Sigmoid colon (tissue), 4 donors: ENCODE results near the gene PICALM.

Source experiments
- POLR2AphosphoS5 ChIP-seq, 4 donors: sonication (generic); formaldehyde crosslinking; IDR thresholded peaks; one replicate each; pipeline ENCODE4 v1.6.1; 2017; ENCODE audit warnings: antibody characterized with exemption in 4 of 4
- TF ChIP-seq, protein P1 (sequence below), 4 experiments: fragments of 450-650 bp in 3 of 4; fragments of 200-600 bp in 1 of 4; IDR thresholded peaks; one replicate each; pipeline ENCODE4 v1.5.1; 2016 to 2019; ENCODE audit warnings: antibody characterized with exemption in 4 of 4, mild to moderate bottlenecking in 3 of 4, moderate library complexity in 2 of 4

DNA sequence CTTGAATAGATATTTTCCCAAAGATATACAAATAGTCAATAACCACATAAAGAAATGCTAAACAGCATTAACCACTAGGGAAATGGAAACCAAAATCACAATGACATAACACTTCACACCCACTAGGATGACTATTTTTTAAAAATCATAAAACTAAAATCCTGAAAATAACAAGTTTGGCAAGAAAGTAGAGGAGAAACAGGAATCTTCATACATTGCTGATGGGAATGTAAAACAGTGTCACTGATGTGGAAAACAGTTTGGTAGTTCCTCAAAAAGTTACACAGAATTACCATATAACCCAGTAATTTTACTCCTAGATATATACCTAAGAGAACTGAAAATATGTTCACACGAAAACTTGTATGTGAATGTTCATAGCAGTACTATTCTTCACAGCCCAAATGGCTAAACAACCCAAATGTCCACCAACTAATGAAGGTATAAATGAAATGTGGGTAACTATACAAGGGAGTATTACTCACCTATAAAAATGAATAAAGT is 12.5 kb downstream of the PICALM start:
- TF ChIP-seq, protein P1, sequence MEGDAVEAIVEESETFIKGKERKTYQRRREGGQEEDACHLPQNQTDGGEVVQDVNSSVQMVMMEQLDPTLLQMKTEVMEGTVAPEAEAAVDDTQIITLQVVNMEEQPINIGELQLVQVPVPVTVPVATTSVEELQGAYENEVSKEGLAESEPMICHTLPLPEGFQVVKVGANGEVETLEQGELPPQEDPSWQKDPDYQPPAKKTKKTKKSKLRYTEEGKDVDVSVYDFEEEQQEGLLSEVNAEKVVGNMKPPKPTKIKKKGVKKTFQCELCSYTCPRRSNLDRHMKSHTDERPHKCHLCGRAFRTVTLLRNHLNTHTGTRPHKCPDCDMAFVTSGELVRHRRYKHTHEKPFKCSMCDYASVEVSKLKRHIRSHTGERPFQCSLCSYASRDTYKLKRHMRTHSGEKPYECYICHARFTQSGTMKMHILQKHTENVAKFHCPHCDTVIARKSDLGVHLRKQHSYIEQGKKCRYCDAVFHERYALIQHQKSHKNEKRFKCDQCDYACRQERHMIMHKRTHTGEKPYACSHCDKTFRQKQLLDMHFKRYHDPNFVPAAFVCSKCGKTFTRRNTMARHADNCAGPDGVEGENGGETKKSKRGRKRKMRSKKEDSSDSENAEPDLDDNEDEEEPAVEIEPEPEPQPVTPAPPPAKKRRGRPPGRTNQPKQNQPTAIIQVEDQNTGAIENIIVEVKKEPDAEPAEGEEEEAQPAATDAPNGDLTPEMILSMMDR (IDR thresholded peaks at IDR 0.05), result no peak
- TF ChIP-seq POLR2AphosphoS5 (IDR thresholded peaks at IDR 0.05), result no peak
